GM12892 (cell line): ENCODE results near the gene DGCR8.

Experiments
- POLR2A ChIP-seq: IDR thresholded peaks from 2 replicates; pipeline ENCODE4 v1.6.1; 2011; ENCODE audit warnings: low read depth, low read length, control low read depth
- POLR2AphosphoS5 ChIP-seq: IDR thresholded peaks from 2 replicates; pipeline ENCODE4 v1.6.1; 2011; ENCODE audit warnings: low read depth, low read length, control low read depth

- TF ChIP-seq POLR2AphosphoS5 (no peak), POLR2A (no peak)
These were observed 70.6 kb downstream of the DGCR8 start, which contains the start of gene CCDC188 for GRCh38 chr22:20150381-20151275.
